ENCODE data around the gene SLC9A3.

SLC9A3 gene

GRCh38 chr5:479566-480319, 44.5 kb downstream of the SLC9A3 start:
- Mint-ChIP-seq H3K36me3 (ENCODE audit: low read depth) (no peaks in the 10 kb centered on the region), H3K9me3 (no peaks in the 10 kb centered on the region), H3K27me3 (ENCODE audit: low read depth, poor library complexity) (peaks cover 36% of the 10 kb centered on the region), H3K4me1 (no peaks in the 10 kb centered on the region), H3K27ac (no peak overlapping the region), H3K4me3 (no peak overlapping the region)
- DNase-seq = no peak
- no peak for TF ChIP-seq CTCF (IDR thresholded peaks at IDR 0.05)

GRCh38 chr5:478982-479535, 45.2 kb downstream of the SLC9A3 start:
- Mint-ChIP-seq H3K27ac (no peak overlapping the region), H3K4me1 (no peaks in the 10 kb centered on the region), H3K4me3 (no peak overlapping the region), H3K27me3 (ENCODE audit: low read depth, poor library complexity) (peaks cover 41% of the 10 kb centered on the region), H3K36me3 (ENCODE audit: low read depth) (no peaks in the 10 kb centered on the region), H3K9me3 (no peaks in the 10 kb centered on the region)
- no peak for DNase-seq
- TF ChIP-seq CTCF (IDR thresholded peaks at IDR 0.05) = no peak

GRCh38 chr5:478369-478981, 45.8 kb downstream of the SLC9A3 start:
- TF ChIP-seq CTCF (IDR thresholded peaks at IDR 0.05) = no peak
- DNase-seq = no peak
- no peaks in the 10 kb centered on the region for H3K36me3 Mint-ChIP-seq (ENCODE audit: low read depth)
- H3K4me1 Mint-ChIP-seq = peaks cover 3% of the 10 kb centered on the region
- H3K27ac Mint-ChIP-seq = no peak overlapping the region
- peaks cover 46% of the 10 kb centered on the region for H3K27me3 Mint-ChIP-seq (ENCODE audit: low read depth, poor library complexity)
- H3K4me3 Mint-ChIP-seq = no peak overlapping the region
- no peaks in the 10 kb centered on the region for H3K9me3 Mint-ChIP-seq

- Mint-ChIP-seq H3K4me3 (no peak overlapping the region), H3K4me1 (peaks cover 3% of the 10 kb centered on the region), H3K9me3 (no peaks in the 10 kb centered on the region)
Observed at GRCh38 chr5:477871-478270, 46.4 kb downstream of the SLC9A3 start.

GRCh38 chr5:477247-477646, 47.0 kb downstream of the SLC9A3 start:
- TF ChIP-seq CTCF (IDR thresholded peaks at IDR 0.05) = no peak
- no peak overlapping the region for H3K4me3 Mint-ChIP-seq
- peak; percentile 3 for DNase-seq
- H3K27me3 Mint-ChIP-seq (ENCODE audit: low read depth, poor library complexity) = peaks cover 46% of the 10 kb centered on the region
- H3K36me3 Mint-ChIP-seq (ENCODE audit: low read depth) = no peaks in the 10 kb centered on the region
- H3K4me1 Mint-ChIP-seq = peaks cover 3% of the 10 kb centered on the region
- no peak overlapping the region for H3K27ac Mint-ChIP-seq
- no peaks in the 10 kb centered on the region for H3K9me3 Mint-ChIP-seq

More at GRCh38 chr5:477871-478270, 46.4 kb downstream of the SLC9A3 start:
- Mint-ChIP-seq H3K36me3 (ENCODE audit: low read depth) (no peaks in the 10 kb centered on the region), H3K27me3 (ENCODE audit: low read depth, poor library complexity) (peaks cover 46% of the 10 kb centered on the region), H3K27ac (no peak overlapping the region)
- no peak for TF ChIP-seq CTCF (IDR thresholded peaks at IDR 0.05)
- DNase-seq = no peak

Measured in nephron progenitor cell (in vitro differentiated cells).